Astrocyte (in vitro differentiated cells and primary cell): ENCODE data around the gene SEMA3B.

ENCODE experiments used
- CTCF ChIP-seq: IDR thresholded peaks from 2 replicates; pipeline ENCODE4 v1.5.1; 2011; ENCODE audit warnings: low read depth, mild to moderate bottlenecking, inconsistent platforms, low read length, moderate library complexity; ENCODE audit not compliant: insufficient read depth
- EZH2 ChIP-seq: IDR thresholded peaks from 2 replicates; pipeline ENCODE4 v1.6.1; 2012; ENCODE audit warnings: mild to moderate bottlenecking, low read length, inconsistent platforms; ENCODE audit not compliant: insufficient read depth

GRCh38 chr3:50222169-50222528 is 46.8 kb upstream of the SEMA3B start:
- TF ChIP-seq CTCF (no peak), EZH2 (no peak)
